Uterus (tissue), 2 donors: ENCODE data around the gene TIPARP.

Source experiments
- CTCF ChIP-seq, 4 experiments: fragments of 200-600 bp in 2 of 4; fragments of 450-650 bp in 2 of 4; sonication (generic) in 2 of 4; IDR thresholded peaks; one replicate each; pipeline ENCODE4 v1.5.1; 2016 to 2019; ENCODE audit warnings: antibody characterized with exemption in 4 of 4, mild to moderate bottlenecking in 2 of 4, moderate library complexity in 1 of 4
- POLR2A ChIP-seq, 2 donors: fragments of 450-650 bp; IDR thresholded peaks; one replicate each; pipeline ENCODE4 v1.6.1; 2016; ENCODE audit warnings: antibody characterized with exemption in 2 of 2, mild to moderate bottlenecking in 1 of 2, moderate library complexity in 1 of 2

DNA sequence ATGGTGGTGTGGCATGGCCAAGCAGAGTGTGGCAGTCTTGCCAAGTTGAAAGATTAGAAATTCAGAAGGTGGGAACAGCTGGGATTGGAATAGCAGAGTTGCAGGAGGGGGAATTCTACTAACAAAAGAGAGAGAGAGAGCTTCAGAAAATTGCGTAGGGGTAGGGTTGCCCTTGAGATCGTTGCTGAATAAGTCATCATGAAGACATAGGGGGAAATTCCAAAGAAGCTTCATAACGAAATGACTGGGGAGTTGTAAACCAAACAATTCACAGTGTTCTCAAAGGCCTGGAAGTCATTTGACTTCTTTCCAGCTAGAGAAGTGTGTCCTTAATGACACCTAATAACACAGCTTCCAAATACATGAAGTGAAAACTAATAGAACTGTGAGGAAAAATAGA lies 26.3 kb upstream of the TIPARP start:
- TF ChIP-seq CTCF (IDR thresholded peaks at IDR 0.05) (no peak), POLR2A (IDR thresholded peaks at IDR 0.05) (no peak)
